Measurements from ENCODE around the gene PVALEF.

DNA sequence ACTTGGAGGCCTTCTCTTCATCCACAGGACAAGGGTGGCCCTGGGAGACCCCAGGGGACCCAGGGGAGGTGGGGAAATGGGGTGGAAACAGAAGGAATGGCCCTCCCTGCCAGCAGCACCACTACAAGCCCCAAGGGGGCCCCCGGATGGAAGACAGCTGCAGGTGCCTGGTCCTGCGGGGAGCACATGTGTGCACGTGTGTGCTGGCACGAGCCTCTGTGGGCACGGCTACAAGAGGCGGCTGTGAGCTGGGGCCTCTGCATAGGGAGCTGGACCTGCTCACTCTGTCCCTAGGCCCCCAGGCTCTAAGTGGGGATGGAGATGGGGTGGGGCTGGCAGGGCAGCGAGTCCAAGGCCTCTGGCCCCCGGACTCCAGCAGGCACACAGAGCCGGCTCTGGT is 13.9 kb downstream of the PVALEF start:
- TF ChIP-seq, protein P1, sequence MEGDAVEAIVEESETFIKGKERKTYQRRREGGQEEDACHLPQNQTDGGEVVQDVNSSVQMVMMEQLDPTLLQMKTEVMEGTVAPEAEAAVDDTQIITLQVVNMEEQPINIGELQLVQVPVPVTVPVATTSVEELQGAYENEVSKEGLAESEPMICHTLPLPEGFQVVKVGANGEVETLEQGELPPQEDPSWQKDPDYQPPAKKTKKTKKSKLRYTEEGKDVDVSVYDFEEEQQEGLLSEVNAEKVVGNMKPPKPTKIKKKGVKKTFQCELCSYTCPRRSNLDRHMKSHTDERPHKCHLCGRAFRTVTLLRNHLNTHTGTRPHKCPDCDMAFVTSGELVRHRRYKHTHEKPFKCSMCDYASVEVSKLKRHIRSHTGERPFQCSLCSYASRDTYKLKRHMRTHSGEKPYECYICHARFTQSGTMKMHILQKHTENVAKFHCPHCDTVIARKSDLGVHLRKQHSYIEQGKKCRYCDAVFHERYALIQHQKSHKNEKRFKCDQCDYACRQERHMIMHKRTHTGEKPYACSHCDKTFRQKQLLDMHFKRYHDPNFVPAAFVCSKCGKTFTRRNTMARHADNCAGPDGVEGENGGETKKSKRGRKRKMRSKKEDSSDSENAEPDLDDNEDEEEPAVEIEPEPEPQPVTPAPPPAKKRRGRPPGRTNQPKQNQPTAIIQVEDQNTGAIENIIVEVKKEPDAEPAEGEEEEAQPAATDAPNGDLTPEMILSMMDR (optimal IDR thresholded peaks at IDR 0.05 in 1 of 3, IDR thresholded peaks at IDR 0.05 in 1 of 3, conservative IDR thresholded peaks at IDR 0.05 in 1 of 3; ENCODE audit: extremely low read depth in 1 of 3, insufficient read depth in 2 of 3, low read length in 3 of 3): no peak
- no peak for TF ChIP-seq EZH2 (IDR thresholded peaks at IDR 0.05; ENCODE audit: low read length)

Measured in keratinocyte (primary cell).